ENCODE data around the gene SLC35B1.

- TF ChIP-seq, protein P1, sequence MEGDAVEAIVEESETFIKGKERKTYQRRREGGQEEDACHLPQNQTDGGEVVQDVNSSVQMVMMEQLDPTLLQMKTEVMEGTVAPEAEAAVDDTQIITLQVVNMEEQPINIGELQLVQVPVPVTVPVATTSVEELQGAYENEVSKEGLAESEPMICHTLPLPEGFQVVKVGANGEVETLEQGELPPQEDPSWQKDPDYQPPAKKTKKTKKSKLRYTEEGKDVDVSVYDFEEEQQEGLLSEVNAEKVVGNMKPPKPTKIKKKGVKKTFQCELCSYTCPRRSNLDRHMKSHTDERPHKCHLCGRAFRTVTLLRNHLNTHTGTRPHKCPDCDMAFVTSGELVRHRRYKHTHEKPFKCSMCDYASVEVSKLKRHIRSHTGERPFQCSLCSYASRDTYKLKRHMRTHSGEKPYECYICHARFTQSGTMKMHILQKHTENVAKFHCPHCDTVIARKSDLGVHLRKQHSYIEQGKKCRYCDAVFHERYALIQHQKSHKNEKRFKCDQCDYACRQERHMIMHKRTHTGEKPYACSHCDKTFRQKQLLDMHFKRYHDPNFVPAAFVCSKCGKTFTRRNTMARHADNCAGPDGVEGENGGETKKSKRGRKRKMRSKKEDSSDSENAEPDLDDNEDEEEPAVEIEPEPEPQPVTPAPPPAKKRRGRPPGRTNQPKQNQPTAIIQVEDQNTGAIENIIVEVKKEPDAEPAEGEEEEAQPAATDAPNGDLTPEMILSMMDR (IDR thresholded peaks at IDR 0.05), result no peak
- TF ChIP-seq POLR2AphosphoS5 (IDR thresholded peaks at IDR 0.05) (no peak), POLR2A (IDR thresholded peaks at IDR 0.05) (no peak), EP300 (IDR thresholded peaks at IDR 0.05) (no peak)
These were observed 44.7 kb upstream of the SLC35B1 start for GRCh38 chr17:49752508-49752907.

All from stomach (tissue), 4 donors.